Measurements from ENCODE around the gene GABRR2.
A peak's percentile ranks its signal among the peaks of the same experiment; 100 is the strongest.
"Not testable (repeated sequence)": the region's sequence is repeated elsewhere in the genome, so short reads cannot be mapped to it uniquely, and the experiment has no call there.

Gene GABRR2

DNA sequence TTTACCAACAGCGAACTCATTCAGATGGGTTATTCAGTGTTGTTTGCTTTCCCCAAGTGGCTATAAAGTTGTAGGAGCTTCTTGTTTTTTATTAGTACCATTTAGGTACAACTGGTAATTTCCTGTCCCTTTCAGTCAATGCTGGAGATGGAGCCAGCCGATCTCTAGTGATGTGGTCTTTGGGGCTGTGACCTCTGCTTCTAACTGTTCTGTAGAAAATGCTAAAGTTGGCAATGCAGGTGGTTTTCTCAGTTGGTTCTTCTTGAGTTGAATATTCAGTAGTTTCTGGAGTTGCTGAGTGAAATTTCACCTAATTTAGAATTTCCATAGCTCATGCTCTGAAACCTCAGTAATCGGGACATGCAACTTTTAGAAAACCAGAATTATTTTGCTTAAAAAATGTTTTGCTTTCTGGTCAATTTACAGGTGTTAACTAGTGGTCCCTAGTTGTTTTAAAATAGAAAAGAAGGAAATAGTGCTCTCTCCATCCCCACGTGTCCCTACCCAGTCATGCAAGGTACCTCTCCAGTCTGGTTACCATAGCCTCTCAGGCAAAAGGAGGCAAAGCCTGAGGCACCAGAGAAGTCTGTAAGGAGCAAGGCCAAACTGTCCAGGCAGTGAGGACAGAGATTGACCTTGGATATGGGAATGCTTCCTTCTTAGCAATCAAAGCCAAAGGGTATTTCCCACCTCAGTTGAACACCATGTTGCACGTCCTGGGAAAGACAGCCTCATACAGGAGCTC lies 70.7 kb downstream of the GABRR2 start:
- DNase-seq (ENCODE audit: extremely low spot score) = no peak
- CTCF ChIA-PET = interaction anchor here (0.6 to 1.9 kb wide), 10 partner anchors 8 to 261 kb away, joined by 3 to 16 read pairs (median 3); no protein-coding TSS in a partner anchor
- TF ChIP-seq, protein P1, sequence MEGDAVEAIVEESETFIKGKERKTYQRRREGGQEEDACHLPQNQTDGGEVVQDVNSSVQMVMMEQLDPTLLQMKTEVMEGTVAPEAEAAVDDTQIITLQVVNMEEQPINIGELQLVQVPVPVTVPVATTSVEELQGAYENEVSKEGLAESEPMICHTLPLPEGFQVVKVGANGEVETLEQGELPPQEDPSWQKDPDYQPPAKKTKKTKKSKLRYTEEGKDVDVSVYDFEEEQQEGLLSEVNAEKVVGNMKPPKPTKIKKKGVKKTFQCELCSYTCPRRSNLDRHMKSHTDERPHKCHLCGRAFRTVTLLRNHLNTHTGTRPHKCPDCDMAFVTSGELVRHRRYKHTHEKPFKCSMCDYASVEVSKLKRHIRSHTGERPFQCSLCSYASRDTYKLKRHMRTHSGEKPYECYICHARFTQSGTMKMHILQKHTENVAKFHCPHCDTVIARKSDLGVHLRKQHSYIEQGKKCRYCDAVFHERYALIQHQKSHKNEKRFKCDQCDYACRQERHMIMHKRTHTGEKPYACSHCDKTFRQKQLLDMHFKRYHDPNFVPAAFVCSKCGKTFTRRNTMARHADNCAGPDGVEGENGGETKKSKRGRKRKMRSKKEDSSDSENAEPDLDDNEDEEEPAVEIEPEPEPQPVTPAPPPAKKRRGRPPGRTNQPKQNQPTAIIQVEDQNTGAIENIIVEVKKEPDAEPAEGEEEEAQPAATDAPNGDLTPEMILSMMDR (IDR thresholded peaks at IDR 0.05; ENCODE audit: control extremely low read depth, extremely low read depth, low read depth, missing control alignments) = no peak
- POLR2A ChIA-PET = no interaction called here

GRCh38 chr6:89243331-89243629 lies 71.8 kb downstream of the GABRR2 start:
- DNase-seq (ENCODE audit: extremely low spot score) = no peak

DNA sequence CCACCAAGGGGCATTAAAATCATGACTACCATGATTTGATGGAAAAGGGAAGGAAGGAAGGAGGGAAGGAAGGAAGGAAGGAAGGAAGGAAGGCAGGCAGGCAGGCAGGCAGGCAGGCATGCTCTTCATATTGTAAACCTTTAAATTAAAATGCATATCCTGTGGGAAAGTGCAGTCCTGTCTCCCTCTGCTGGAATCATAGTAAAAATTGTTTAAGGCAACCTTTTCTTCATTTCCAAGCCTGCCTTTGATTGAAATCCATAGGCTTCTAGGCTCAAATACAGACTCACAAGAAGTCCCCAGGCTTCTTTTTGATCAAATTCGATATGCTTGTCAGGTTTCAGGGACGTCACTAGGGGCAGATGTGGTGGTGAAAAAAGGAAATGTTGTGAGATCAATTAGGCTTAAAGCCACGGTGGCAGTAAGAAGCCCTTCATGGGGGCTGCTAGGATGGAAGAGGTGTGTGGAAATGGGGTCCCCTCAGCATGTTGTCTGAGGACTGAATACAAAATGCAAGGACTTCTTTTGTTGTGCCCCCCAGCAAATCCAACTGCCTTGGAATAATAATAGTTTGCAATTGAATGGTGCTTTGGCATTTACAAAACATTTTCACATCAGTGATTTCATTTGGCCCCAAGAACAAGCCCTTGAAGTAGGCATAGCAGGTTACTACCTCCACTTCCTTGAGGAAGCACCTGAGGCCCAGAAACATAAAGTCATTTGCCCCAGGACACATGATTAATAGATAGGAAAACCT lies 72.3 kb downstream of the GABRR2 start:
- CTCF ChIA-PET = interaction anchor here (0.7 to 2.2 kb wide), 12 partner anchors 10 to 260 kb away, joined by 3 to 16 read pairs (median 3); no protein-coding TSS in a partner anchor
- peak; percentile 30 for DNase-seq (ENCODE audit: extremely low spot score)
- TF ChIP-seq, protein P1 (IDR thresholded peaks at IDR 0.05; ENCODE audit: control extremely low read depth, extremely low read depth, low read depth, missing control alignments) = peak; percentile 49
- POLR2A ChIA-PET = no interaction called here

More at GRCh38 chr6:89243331-89243629, 71.8 kb downstream of the GABRR2 start:
- CTCF ChIA-PET = interaction anchor here (0.7 to 1.9 kb wide), 9 partner anchors 9 to 260 kb away, joined by 3 to 16 read pairs (median 3); no protein-coding TSS in a partner anchor
- POLR2A ChIA-PET = no interaction called here
- TF ChIP-seq, protein P1 (IDR thresholded peaks at IDR 0.05; ENCODE audit: control extremely low read depth, extremely low read depth, low read depth, missing control alignments) = no peak

- DNase-seq (ENCODE audit: extremely low spot score) = peak; percentile 34
- ChIA-PET POLR2A (no interaction called here), CTCF (interaction anchor here (1.2 kb wide), 1 partner anchor 10 kb away, joined by 4 read pairs; no protein-coding TSS in a partner anchor)
- TF ChIP-seq, protein P1 (IDR thresholded peaks at IDR 0.05; ENCODE audit: control extremely low read depth, extremely low read depth, low read depth, missing control alignments) = peak; percentile 36
Measured at GRCh38 chr6:89239338-89239737, 75.8 kb downstream of the GABRR2 start.

GRCh38 chr6:89237158-89237557 lies 77.9 kb downstream of the GABRR2 start:
- POLR2A ChIA-PET = no interaction called here
- TF ChIP-seq, protein P1 (IDR thresholded peaks at IDR 0.05; ENCODE audit: control extremely low read depth, extremely low read depth, low read depth, missing control alignments) = no peak
- CTCF ChIA-PET = interaction anchor here (1.2 to 1.9 kb wide), 2 partner anchors 12 to 42 kb away, joined by 3 to 4 read pairs; no protein-coding TSS in a partner anchor
- DNase-seq (ENCODE audit: extremely low spot score) = no peak

DNA sequence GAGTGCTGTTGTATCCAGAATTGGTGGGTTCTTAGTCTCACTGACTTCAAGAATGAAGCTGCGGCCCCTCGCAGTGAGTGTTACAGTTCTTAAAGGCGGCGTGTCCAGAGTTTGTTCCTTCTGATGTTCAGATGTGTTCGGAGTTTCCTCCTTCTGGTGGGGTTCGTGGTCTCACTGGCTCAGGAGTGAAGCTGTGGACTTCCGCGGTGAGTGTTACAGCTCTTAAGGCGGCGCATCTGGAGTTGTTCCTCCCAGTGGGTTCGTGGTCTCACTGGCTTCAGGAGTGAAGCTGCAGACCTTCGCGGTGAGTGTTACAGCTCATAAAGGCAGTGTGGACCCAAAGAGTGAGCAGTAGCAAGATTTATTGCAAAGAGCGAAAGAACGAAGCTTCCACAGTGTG lies 81.5 kb downstream of the GABRR2 start:
- DNase-seq (ENCODE audit: extremely low spot score); POLR2A ChIA-PET: not testable (repeated sequence)
- CTCF ChIA-PET = interaction anchor here (1.1 kb wide), 1 partner anchor 12 kb away, joined by 3 read pairs; no protein-coding TSS in a partner anchor

DNA sequence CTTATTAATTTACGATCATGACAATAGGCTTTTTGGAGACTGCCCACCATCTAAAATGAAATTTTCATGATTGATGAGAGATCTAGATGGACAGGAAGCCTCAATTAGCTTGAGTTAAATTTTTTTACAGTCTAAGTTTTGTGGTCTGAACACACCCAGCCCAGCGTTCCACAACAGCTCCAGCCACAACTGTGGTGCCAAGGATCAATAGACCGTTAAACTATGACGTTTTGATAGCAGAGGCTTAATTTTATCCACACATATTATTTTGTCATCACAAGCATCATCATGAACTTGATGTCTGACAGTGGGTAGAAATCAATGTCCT lies 92.4 kb downstream of the GABRR2 start:
- POLR2A ChIA-PET = no interaction called here
- CTCF ChIA-PET = no interaction called here
- TF ChIP-seq, protein P1 (IDR thresholded peaks at IDR 0.05; ENCODE audit: control extremely low read depth, extremely low read depth, low read depth, missing control alignments) = no peak
- DNase-seq (ENCODE audit: extremely low spot score) = no peak
